HG03575 (cell line): ENCODE results near the gene ASCC3.

Experiments used
- ATAC-seq: cut with Tn5 transposase; IDR thresholded peaks from one replicate; pipeline ENCODE4 v1.9.1; 2021; ENCODE audit not compliant: unreplicated experiment, insufficient number of reproducible peaks, low FRiP score; ENCODE audit errors: extremely low read depth

Gene ASCC3

GRCh38 chr6:100622907-100623692 is 258.0 kb downstream of the ASCC3 start:
- no peak for ATAC-seq

GRCh38 chr6:100620085-100620840 is 260.9 kb downstream of the ASCC3 start:
- ATAC-seq = no peak

GRCh38 chr6:100618351-100618671 is 262.8 kb downstream of the ASCC3 start:
- no peak for ATAC-seq

- ATAC-seq = no peak
Observed at GRCh38 chr6:100617633-100618350, 263.3 kb downstream of the ASCC3 start.

GRCh38 chr6:100614933-100615332 is 266.2 kb downstream of the ASCC3 start:
- no peak for ATAC-seq

GRCh38 chr6:100614386-100614785 is 266.7 kb downstream of the ASCC3 start:
- ATAC-seq = no peak

- ATAC-seq = no peak
Observed at GRCh38 chr6:100613656-100614055, 267.5 kb downstream of the ASCC3 start.

GRCh38 chr6:100612094-100612493 is 269.0 kb downstream of the ASCC3 start:
- ATAC-seq = no peak

GRCh38 chr6:100599088-100599770 is 281.9 kb downstream of the ASCC3 start:
- no peak for ATAC-seq

GRCh38 chr6:100595456-100595855 is 285.7 kb downstream of the ASCC3 start:
- no peak for ATAC-seq

GRCh38 chr6:100593522-100593921 is 287.6 kb downstream of the ASCC3 start:
- no peak for ATAC-seq

GRCh38 chr6:100592929-100593328 is 288.2 kb downstream of the ASCC3 start:
- ATAC-seq = no peak

- no peak for ATAC-seq
Observed at GRCh38 chr6:100577425-100577824, 303.7 kb downstream of the ASCC3 start.

GRCh38 chr6:100575921-100576320 is 305.2 kb downstream of the ASCC3 start:
- ATAC-seq = no peak

GRCh38 chr6:100574836-100575235 is 306.3 kb downstream of the ASCC3 start:
- ATAC-seq = no peak

GRCh38 chr6:100573166-100573565 is 308.0 kb downstream of the ASCC3 start:
- no peak for ATAC-seq

- ATAC-seq = no peak
Observed at GRCh38 chr6:100568255-100568654, 312.9 kb downstream of the ASCC3 start.

- no peak for ATAC-seq
Observed at GRCh38 chr6:100566563-100566962, 314.6 kb downstream of the ASCC3 start.

- no peak for ATAC-seq
Observed at GRCh38 chr6:100565439-100566104, 315.6 kb downstream of the ASCC3 start.
